ENCODE results near the gene SYTL1. TPM values are rescaled to one million over a fixed set of nuclear protein-coding genes. Genes with fewer than 3 reads are reported as not detected.

The SYTL1 gene
- total RNA-seq, 2 donors from 2014 or later = 12.9 to 15.2 TPM

- intact Hi-C loops (cut with DNase I, micrococcal nuclease) = loop anchor here (5.0 to 10.0 kb wide), 3 partner anchors 91 to 214 kb away; partner anchors contain the start of gene AHDC1 (in 1 of the 2)
- ATAC-seq = no peak
- no peak for DNase-seq
These were observed 51.9 kb downstream of the SYTL1 start for GRCh38 chr1:27393641-27394281.

- DNase-seq (no peak), ATAC-seq (no peak)
- intact Hi-C loops (cut with DNase I, micrococcal nuclease) = loop anchor here (5.0 to 10.0 kb wide), 3 partner anchors 92 to 213 kb away; partner anchors contain the start of gene AHDC1 (in 1 of the 2)
These were observed 52.4 kb downstream of the SYTL1 start for GRCh38 chr1:27394282-27394658.

GRCh38 chr1:27394925-27395324 lies 53.1 kb downstream of the SYTL1 start:
- no peak for DNase-seq
- intact Hi-C loops (cut with DNase I, micrococcal nuclease) = loop anchor here (5.0 to 10.0 kb wide), 3 partner anchors 93 to 212 kb away; partner anchors contain the start of gene AHDC1 (in 1 of the 2)
- no peak for ATAC-seq

- DNase-seq (peak; percentile 60 to 71), ATAC-seq (peak; percentile 34)
- intact Hi-C loops (cut with DNase I, micrococcal nuclease) = loop anchor here in 1 of 2 donors (10.0 kb wide), 1 partner anchor 209 kb away; the partner anchor contains the start of gene AHDC1
These were observed 53.8 kb downstream of the SYTL1 start for GRCh38 chr1:27395441-27396195.

- intact Hi-C loops (cut with DNase I, micrococcal nuclease) = loop anchor here in 1 of 2 donors (10.0 kb wide), 1 partner anchor 208 kb away; the partner anchor contains the start of gene AHDC1
- DNase-seq = no peak
- ATAC-seq = no peak
These were observed 55.3 kb downstream of the SYTL1 start for GRCh38 chr1:27397110-27397509.

- DNase-seq (no peak), ATAC-seq (no peak)
- intact Hi-C loops (cut with DNase I, micrococcal nuclease) = loop anchor here in 1 of 2 donors (10.0 kb wide), 1 partner anchor 207 kb away; the partner anchor contains the start of gene AHDC1
These were observed 55.9 kb downstream of the SYTL1 start for GRCh38 chr1:27397749-27398148.

- DNase-seq (no peak), ATAC-seq (peak; percentile 13)
- intact Hi-C loops (cut with DNase I, micrococcal nuclease) = loop anchor here in 1 of 2 donors (10.0 kb wide), 1 partner anchor 206 kb away; the partner anchor contains the start of gene AHDC1
These were observed 56.8 kb downstream of the SYTL1 start for GRCh38 chr1:27398405-27399149.

GRCh38 chr1:27399251-27400025 lies 57.6 kb downstream of the SYTL1 start:
- DNase-seq (no peak), ATAC-seq (no peak)
- intact Hi-C loops (cut with DNase I, micrococcal nuclease) = loop anchor here (5.0 to 10.0 kb wide), 2 partner anchors 203 to 205 kb away; partner anchors contain the start of gene AHDC1 (in 2 of the 2)

GRCh38 chr1:27400082-27400962 lies 58.5 kb downstream of the SYTL1 start:
- ATAC-seq (no peak), DNase-seq (no peak)
- intact Hi-C loops (cut with DNase I, micrococcal nuclease) = loop anchor here in 1 of 2 donors (5.0 kb wide), 1 partner anchor 202 kb away; the partner anchor contains the start of gene AHDC1

- ATAC-seq = no peak
- DNase-seq = no peak
- intact Hi-C loops (cut with DNase I, micrococcal nuclease) = loop anchor here in 1 of 2 donors (5.0 kb wide), 1 partner anchor 201 kb away; the partner anchor contains the start of gene AHDC1
These were observed 59.1 kb downstream of the SYTL1 start for GRCh38 chr1:27400963-27401341.

GRCh38 chr1:27402349-27402754 lies 60.5 kb downstream of the SYTL1 start:
- DNase-seq (peak; percentile 78 to 87), ATAC-seq (peak; percentile 73)
- intact Hi-C loops (cut with DNase I, micrococcal nuclease) = loop anchor here in 1 of 2 donors (5.0 kb wide), 1 partner anchor 200 kb away; the partner anchor contains the start of gene AHDC1

GRCh38 chr1:27403065-27403726 lies 61.4 kb downstream of the SYTL1 start:
- intact Hi-C loops (cut with DNase I, micrococcal nuclease) = loop anchor here in 1 of 2 donors (5.0 kb wide), 1 partner anchor 199 kb away; the partner anchor contains the start of gene AHDC1
- DNase-seq (peak; percentile 54 to 55), ATAC-seq (no peak)

Other genes with a start within 250 kb of the SYTL1 start
- 100 to 1,000 TPM; 122 to 131 TPM for gene SLC9A1, start 186.9 kb upstream of the SYTL1 start, total RNA-seq
- gene WDTC1, start 107.4 kb upstream of the SYTL1 start, total RNA-seq = 10 to 100 TPM; 38.5 to 43.3 TPM
- 10 to 100 TPM; 29.2 to 30.2 TPM for gene TMEM222, start 19.9 kb upstream of the SYTL1 start, total RNA-seq
- gene MAP3K6, start 24.9 kb downstream of the SYTL1 start, total RNA-seq = 10 to 100 TPM; 14.6 to 34.9 TPM
- under 1 TPM; 0.45 to 0.76 TPM for gene FCN3, start 32.8 kb downstream of the SYTL1 start, total RNA-seq
- 1 to 10 TPM in 1 of 2 donors, under 1 TPM in 1; 0.47 to 2.0 TPM for gene CD164L2, start 41.3 kb downstream of the SYTL1 start, total RNA-seq
- not detected for gene GPR3, start 50.6 kb downstream of the SYTL1 start, total RNA-seq
- 100 to 1,000 TPM in 1 of 2 donors, 10 to 100 TPM in 1; 97.7 to 144 TPM for gene WASF2, start 148.1 kb downstream of the SYTL1 start, total RNA-seq